K562 (cell line): Measurements from ENCODE around the gene ATP5PB. TPM values are rescaled to one million over a fixed set of nuclear protein-coding genes. Genes with fewer than 3 reads are reported as not detected.

Experiments
- BRD9 ChIP-seq: fragments of 450-650 bp; IDR thresholded peaks from 2 replicates; pipeline ENCODE4 v1.6.1; 2018; ENCODE audit warnings: low read depth; ENCODE audit not compliant: partially characterized antibody
- CREB1 ChIP-seq, 2 experiments: sonication (generic) in 1 of 2; formaldehyde crosslinking in 1 of 2; IDR thresholded peaks; 2 replicates each; pipeline versions ENCODE4 v1.6.1 to v1.8.0; 2012 to 2022; ENCODE audit warnings: inconsistent platforms in 1 of 2, mild to moderate bottlenecking in 1 of 2, missing genetic modification reagents in 1 of 2, moderate library complexity in 1 of 2
- CREBBP ChIP-seq: IDR thresholded peaks from one replicate; pipeline ENCODE4 v1.6.1; 2012; ENCODE audit warnings: low read depth, mild to moderate bottlenecking, control low read depth, inconsistent platforms, low read length
- ETV1 ChIP-seq: fragments of 450-650 bp; conservative IDR thresholded peaks from 2 replicates; pipeline ENCODE4 v1.6.1; 2016; ENCODE audit warnings: missing genetic modification characterization, control low read depth, low read depth, missing compliant biosample characterization
- NCOA2 ChIP-seq, 2 experiments: fragments of 450-650 bp; IDR thresholded peaks; 2 replicates each; pipeline ENCODE4 v1.6.1; 2018; ENCODE audit warnings: mild to moderate bottlenecking in 2 of 2, moderate library complexity in 1 of 2; ENCODE audit not compliant: partially characterized antibody in 2 of 2
- PTTG1 ChIP-seq: fragments of 450-650 bp; IDR thresholded peaks from 2 replicates; pipeline ENCODE4 v1.6.1; 2016; ENCODE audit warnings: low read depth, mild to moderate bottlenecking, missing genetic modification characterization, missing compliant biosample characterization
- RBFOX2 ChIP-seq: fragments of 200-400 bp; formaldehyde crosslinking; IDR thresholded peaks from 2 replicates; pipeline ENCODE4 v1.6.1; 2017; ENCODE audit warnings: low read depth, mild to moderate bottlenecking, low read length, moderate library complexity
- ZFP1 ChIP-seq: fragments of 450-650 bp; formaldehyde crosslinking; IDR thresholded peaks from 2 replicates; pipeline ENCODE4 v1.4.0; 2020; ENCODE audit warnings: mild to moderate bottlenecking, mixed read lengths
- ZNF121 ChIP-seq: sonication (generic); formaldehyde crosslinking; conservative IDR thresholded peaks from 2 replicates; pipeline ENCODE4 v1.8.0; 2022; ENCODE audit warnings: missing genetic modification reagents
- ZNF347 ChIP-seq: fragments of 450-650 bp; formaldehyde crosslinking; IDR thresholded peaks from 2 replicates; pipeline ENCODE4 v1.4.0; 2020; ENCODE audit warnings: low read depth, mild to moderate bottlenecking, moderate library complexity
- ZNF695 ChIP-seq: fragments of 450-650 bp; formaldehyde crosslinking; IDR thresholded peaks from 2 replicates; pipeline ENCODE4 v1.4.0; 2020; ENCODE audit warnings: mild to moderate bottlenecking, moderate library complexity
- polyA plus RNA-seq, 8 experiments: library from polyadenylated mRNA; depleted of rRNA in 4 of 8; stranded (reverse) in 5 of 8; unstranded in 3 of 8; fragments of >200 nt; fragmentation: Nextera tagmentation in 2 of 8; fragmentation: Illumina TruSeq in 1 of 8; extraction: Ambion mirVana in 2 of 8; extraction: Trizol in 1 of 8; gene quantifications; 2 replicates each; pipeline versions ENCODE4 v1.2.1 to v1.2.3, GENCODE V29; 2011 to 2014; ENCODE audit warnings: inconsistent platforms in 1 of 8, missing spikeins in 1 of 8
- total RNA-seq, 7 experiments: library from RNA; depleted of rRNA in 6 of 7; stranded (reverse); fragments of >200 nt in 6 of 7; fragmentation: Illumina TruSeq in 2 of 7; extraction: Trizol in 2 of 7; gene quantifications; 2 replicates each; pipeline versions ENCODE4 v1.2.1 to v1.2.3, GENCODE V29; 2011 to 2021; ENCODE audit warnings: low replicate concordance in 1 of 7
- TF ChIP-seq, protein P1 (sequence below): sonication (generic); formaldehyde crosslinking; IDR thresholded peaks from 2 replicates; pipeline ENCODE4 v1.4.0; 2020; ENCODE audit warnings: mild to moderate bottlenecking, missing genetic modification reagents

ATP5PB gene
- total and polyA plus RNA-seq, 9 of the 15 experiments (the other 6 are each of a cell fraction or from before 2014, with no cell fraction given), result 651 to 2,735 (median 1,061) TPM

DNA sequence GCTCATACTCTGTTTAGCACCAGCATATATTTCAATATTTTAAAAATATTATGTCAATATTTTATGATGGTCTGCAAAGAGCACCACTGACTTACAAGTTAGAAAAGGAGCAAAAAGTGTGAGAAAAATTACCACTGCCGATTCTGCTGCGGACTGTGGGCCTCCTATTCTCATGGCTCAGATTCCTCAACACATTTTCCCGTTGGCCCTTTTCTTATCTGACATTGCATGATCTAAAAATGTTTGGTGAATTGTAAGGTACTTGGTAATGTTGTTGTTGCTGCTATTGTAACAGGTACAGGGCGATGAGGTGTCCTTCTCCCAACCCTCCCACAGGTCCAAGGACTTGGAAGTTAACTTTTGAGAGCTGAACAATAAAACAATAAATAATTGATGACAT is 25.3 kb downstream of the ATP5PB start (continued):
- TF ChIP-seq, protein P1, sequence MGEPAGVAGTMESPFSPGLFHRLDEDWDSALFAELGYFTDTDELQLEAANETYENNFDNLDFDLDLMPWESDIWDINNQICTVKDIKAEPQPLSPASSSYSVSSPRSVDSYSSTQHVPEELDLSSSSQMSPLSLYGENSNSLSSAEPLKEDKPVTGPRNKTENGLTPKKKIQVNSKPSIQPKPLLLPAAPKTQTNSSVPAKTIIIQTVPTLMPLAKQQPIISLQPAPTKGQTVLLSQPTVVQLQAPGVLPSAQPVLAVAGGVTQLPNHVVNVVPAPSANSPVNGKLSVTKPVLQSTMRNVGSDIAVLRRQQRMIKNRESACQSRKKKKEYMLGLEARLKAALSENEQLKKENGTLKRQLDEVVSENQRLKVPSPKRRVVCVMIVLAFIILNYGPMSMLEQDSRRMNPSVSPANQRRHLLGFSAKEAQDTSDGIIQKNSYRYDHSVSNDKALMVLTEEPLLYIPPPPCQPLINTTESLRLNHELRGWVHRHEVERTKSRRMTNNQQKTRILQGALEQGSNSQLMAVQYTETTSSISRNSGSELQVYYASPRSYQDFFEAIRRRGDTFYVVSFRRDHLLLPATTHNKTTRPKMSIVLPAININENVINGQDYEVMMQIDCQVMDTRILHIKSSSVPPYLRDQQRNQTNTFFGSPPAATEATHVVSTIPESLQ (CRISPR knock-in tag), result no peak
- TF ChIP-seq ZNF121 (CRISPR knock-in tag) (no peak), CREBBP (no peak), ZNF347 (no peak), ZNF695 (no peak), ETV1 (no peak), RBFOX2 (no peak), PTTG1 (tag) (no peak), CREB1 (IDR thresholded peaks at IDR 0.05) (no peak), CREB1 (CRISPR knock-in tag; IDR thresholded peaks at IDR 0.05) (no peak), BRD9 (no peak), ZFP1 (CRISPR knock-in tag) (no peak), NCOA2 (IDR thresholded peaks at IDR 0.05; ENCODE audit: partially characterized antibody in 2 of 2) (no peak)
- TF ChIP-seq, all 486 proteins: peak for 0
